HG02763 (cell line): ENCODE data around the gene ABCG1.

Source experiments
- ATAC-seq: cut with Tn5 transposase; IDR thresholded peaks from one replicate; pipeline ENCODE4 v1.9.1; 2021; ENCODE audit warnings: mild to moderate bottlenecking, moderate library complexity; ENCODE audit not compliant: unreplicated experiment

Gene ABCG1

GRCh38 chr21:42191696-42192595 is 27.0 kb upstream of the ABCG1 start:
- ATAC-seq, result no peak

GRCh38 chr21:42193131-42193671 is 25.7 kb upstream of the ABCG1 start:
- ATAC-seq, result no peak

DNA sequence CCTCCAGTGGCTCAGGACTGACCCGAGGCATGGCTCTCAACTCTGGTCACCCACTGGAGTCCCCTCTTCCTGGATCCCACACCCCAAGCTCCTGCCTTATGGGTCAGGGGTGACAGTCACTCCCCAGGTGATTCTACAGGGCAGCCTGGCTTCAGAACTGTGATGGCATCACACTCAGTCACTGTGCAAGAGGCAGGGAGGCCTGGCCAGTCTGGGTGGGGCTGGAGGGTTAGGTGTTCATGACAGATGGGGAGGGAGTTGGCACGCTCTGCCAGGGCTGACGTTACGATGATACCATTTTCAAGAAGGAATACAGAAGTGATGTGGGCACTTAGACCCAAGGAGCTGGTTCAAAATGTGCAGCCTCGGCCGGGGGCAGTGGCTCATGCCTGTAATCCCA is 25.2 kb upstream of the ABCG1 start:
- no peak for ATAC-seq

DNA sequence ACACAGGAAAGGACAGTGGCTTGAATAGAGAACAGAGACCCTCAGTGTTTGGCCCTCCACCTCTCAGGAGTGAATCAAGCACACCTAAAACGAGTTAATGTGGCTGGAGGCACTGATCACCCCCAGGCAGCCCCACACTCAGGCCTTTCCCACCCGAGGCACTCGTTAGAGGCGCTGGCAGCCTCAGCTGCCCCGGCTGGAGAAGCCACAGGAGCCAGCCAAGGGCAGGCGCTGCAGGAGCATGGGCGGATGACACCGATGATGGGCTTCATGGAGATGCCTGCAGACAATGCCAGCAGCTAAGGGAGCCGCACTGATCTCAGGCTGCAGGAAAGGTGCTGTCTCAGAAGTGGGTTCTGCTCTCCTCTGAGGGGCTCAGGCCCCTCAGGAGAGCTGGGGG is 24.1 kb upstream of the ABCG1 start:
- no peak for ATAC-seq

- no peak for ATAC-seq
Observed at GRCh38 chr21:42195378-42196031, 23.4 kb upstream of the ABCG1 start.

DNA sequence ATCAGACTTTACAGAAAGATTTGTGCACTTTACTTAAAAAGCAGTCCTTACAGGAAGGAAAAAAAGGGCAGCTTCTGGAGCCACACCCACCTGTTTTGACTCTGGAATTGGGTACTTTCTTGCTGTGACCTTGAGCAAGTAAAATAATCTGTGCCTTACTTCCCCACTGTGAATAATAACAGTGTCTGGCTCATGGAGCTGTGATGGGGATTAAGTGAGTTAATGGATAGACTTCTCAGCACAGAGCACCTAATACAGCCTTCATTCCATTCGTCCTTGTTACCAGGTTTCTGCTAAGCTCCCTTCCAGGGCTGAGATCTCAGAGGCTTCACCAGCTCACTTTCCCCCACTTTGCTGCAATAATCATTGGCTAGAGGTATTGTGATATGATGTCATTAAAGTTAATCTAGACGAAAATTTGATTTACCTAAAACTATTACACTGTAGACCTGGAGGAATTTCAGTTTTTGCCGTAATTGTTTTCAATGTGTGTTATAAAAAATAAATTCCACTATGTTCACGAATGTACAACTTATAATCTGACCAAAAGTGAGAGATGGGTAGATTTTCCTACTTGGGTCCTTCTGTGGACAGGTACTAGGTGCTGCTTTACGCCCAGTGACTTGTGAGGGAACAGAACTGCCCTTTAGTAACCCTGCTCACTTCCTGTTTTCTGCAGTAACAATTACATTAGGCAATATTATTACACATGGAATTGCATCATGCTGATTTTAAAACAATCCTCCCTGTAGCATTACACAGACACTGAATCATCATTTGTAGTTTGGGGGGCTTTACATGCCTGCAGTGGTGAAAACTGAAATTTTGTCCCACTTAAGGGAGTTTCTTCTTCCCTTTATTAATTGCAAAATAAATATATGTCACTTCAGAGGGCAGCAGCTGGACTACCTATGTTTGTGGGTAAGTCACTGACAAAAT is 19.7 kb upstream of the ABCG1 start:
- ATAC-seq, result no peak

DNA sequence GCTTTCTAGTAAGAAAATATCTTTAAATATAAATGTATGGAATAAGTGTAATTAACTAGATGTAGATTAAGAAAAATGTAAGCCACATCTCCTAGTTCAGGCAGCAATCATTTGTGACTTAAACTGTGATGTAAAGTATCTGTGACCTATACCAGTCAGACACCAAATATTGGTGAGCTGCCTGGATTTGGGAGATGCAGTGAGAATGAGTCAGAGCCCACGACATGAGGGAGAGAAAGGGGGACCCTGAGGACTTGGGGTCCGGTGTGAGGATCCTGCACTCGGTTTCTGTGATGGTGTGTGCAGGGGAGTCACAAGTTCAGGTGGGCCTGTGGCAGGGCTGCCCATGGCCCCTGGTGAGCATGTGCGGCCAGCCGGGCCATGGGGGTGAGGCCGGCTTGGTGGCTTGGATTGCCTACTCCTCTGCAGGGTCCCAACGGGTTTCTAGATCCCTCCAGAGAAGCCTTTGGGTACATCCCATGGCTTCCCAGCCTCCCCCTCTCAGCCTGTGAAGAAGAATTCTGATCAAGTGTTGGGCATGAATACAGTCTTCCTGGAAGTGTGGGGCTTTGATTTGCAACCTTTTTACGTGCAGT is 19.0 kb upstream of the ABCG1 start:
- no peak for ATAC-seq

GRCh38 chr21:42200906-42201614 is 17.9 kb upstream of the ABCG1 start:
- no peak for ATAC-seq

DNA sequence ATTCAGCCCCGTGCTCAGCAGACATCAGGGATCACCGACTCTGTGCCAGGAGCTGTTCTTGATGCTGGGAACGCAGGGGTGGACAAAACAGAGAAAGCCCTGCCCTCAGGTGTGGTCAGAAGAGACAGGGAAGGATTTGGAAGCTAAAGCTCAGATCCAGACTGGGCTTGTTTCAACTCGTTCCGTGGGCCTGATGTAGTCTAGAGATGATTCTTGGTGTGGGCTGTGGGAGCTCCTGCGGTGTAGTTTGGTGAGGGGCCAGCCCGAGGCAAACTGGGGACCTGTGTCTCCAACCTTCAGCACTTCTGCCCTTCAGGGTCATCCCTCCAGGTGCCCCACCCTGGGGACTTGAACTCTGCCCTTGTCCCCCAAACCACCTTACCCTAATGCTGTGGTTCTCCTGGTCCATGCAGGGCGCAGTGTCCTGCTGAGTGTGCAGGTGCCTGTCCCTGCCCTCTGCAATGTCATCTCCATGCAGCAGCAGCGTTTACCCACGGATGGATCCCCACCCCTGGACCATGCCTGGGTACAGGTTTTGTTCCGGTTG is 17.3 kb upstream of the ABCG1 start:
- no peak for ATAC-seq

GRCh38 chr21:42202321-42202720 is 16.6 kb upstream of the ABCG1 start:
- ATAC-seq, result no peak

GRCh38 chr21:42203321-42203720 is 15.6 kb upstream of the ABCG1 start:
- ATAC-seq, result no peak

DNA sequence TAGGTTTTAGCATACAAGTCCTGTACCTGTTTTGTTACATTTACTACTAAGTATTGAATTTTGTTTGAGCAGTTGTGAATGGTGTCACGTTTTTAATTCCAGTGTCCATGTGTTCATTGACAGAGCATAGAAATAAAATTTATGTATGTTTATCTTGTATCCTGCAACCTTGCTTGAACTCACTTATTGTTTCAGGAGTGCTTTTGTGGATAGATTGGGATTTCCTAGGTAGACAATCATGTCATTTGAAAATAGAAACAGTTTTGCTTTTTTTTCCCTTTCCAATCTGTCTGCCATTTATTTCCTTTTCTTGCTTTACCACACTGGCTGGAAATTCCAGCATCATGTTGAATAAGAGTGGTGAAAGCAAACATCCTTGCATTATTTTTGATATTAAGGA is 15.0 kb upstream of the ABCG1 start:
- ATAC-seq, result no peak

- ATAC-seq, result no peak
Observed at GRCh38 chr21:42207426-42207825, 11.5 kb upstream of the ABCG1 start.

DNA sequence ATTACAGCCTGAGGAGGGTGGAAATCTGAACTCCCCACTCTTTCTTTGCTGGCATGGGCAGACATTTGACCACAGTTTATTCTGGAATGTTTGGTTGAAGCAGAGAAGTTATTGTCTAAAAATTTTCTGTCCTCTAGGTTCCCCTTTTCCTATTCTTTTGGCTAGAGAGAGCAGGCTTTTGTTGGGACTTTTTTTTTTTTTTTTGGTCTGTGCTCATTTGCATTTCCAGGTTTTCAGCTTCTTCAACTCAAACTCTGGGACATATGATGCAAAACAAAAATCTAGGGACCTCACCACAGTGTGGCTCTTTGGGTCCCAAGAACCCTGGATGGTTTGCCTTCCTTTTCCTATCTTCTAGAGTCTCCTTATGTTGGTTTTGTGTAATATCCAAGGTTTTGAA is 10.9 kb upstream of the ABCG1 start:
- ATAC-seq, result no peak

- ATAC-seq, result no peak
Observed at GRCh38 chr21:42208801-42209490, 10.0 kb upstream of the ABCG1 start.

DNA sequence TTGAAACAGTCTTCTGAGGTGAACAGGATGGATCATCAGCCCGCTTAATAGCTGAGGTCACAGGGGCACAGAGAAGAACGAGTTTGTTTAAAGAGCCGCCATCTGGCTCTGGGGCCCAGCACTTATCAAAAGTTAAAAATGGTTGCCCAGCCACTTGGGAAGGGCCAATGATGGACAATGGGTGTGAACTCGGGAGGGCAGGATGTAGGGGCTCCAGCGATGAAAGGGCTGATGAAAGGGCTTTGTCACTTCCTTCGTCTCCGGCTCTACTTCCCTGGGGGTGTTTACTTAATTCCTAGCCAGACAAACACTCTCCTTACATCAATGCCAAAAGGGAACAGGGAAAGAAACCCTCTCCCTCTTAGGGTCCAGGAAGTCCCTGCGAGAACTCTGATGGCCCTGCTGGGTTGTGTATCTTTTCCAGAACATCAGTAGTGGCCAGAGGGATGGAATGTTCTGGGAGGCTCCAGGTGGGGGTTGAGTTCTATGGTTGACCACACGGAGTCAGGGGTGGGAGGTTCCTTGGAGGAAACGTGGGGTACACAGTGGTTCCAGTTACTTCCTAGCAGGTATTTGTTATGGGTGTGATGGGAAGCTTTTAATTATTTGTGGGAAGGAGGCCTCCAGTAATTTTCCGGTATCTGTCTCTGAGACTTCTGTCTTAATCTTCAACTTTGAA is 9.0 kb upstream of the ABCG1 start:
- ATAC-seq, result no peak

- no peak for ATAC-seq
Observed at GRCh38 chr21:42212266-42212665, 6.7 kb upstream of the ABCG1 start.

DNA sequence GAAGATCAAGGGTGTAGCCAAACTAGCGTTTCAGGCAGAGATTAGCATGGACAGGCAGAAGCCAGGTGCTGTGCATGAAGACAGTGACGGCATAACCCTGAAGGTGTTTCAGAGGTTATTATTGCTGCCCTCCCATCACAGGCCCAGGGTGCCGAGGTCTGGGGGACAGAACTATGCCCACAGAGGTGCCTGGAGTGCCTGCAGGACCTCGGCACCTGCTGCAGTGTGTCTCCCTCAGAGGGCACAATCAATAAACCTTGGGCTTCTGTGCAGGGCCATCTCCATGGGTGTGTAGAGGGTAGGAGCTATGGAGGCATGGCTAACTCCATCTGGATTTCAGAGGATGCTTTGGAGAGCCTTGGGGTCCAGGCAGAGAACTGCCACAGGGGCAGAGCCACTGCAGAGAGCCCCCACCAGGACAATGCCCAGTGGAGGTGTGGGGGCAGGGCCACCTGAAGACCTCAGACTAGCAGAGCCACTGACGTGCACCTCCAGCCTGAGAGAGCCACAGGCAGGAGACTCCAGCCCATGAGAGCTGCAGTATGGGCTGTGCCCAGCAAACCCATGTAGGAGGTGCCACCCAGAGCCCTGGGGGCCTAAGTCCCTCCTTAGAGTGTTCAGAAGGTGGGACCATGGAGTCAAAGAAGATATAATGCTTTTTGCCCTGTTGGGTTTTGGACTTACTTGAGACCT is 5.7 kb upstream of the ABCG1 start:
- ATAC-seq, result no peak
